Measurements from ENCODE around the gene CCDC195.

DNA sequence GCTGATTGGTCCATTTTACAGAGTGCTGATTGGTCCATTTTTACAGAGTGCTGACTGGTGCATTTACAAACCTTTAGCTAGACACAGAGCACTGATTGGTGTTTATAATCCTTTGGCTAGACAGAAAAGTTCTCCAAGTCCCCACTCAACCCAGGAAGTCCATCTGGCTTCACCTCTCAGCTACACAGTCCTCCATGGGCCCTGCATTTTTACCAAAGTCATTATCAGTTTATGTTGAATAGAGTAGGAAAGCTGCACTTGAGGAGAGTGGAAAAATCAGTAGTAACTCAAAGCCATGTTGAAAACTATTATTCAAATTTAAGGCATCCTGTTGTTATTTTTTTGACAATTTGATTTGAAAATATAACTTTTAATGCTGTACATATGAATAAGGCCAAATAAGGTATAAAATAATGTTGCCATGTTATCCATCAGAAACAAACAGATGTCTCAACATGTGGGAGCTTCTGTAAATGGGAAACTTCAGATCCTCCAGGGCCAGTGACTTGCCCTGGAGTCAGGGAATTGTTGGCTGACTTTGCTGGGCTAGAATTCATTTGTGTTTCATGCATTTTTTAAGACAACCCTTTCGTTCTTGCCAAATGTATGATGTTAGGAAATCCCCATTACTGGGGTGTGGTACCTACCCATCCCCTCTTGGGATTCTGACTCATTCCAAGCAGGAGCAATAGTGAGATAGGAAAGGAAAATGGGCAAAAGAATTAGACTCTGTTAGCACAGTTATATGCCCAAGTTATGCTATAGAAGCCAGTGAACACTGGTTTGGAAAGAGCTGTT lies 37.8 kb upstream of the CCDC195 start:
- TF ChIP-seq, protein P1, sequence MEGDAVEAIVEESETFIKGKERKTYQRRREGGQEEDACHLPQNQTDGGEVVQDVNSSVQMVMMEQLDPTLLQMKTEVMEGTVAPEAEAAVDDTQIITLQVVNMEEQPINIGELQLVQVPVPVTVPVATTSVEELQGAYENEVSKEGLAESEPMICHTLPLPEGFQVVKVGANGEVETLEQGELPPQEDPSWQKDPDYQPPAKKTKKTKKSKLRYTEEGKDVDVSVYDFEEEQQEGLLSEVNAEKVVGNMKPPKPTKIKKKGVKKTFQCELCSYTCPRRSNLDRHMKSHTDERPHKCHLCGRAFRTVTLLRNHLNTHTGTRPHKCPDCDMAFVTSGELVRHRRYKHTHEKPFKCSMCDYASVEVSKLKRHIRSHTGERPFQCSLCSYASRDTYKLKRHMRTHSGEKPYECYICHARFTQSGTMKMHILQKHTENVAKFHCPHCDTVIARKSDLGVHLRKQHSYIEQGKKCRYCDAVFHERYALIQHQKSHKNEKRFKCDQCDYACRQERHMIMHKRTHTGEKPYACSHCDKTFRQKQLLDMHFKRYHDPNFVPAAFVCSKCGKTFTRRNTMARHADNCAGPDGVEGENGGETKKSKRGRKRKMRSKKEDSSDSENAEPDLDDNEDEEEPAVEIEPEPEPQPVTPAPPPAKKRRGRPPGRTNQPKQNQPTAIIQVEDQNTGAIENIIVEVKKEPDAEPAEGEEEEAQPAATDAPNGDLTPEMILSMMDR (IDR thresholded peaks at IDR 0.05; ENCODE audit: low read length), result no peak
- no peak for TF ChIP-seq EZH2 (IDR thresholded peaks at IDR 0.05; ENCODE audit: borderline replicate concordance, low read length)

Data from OCI-LY1 (cell line).